H9 (cell line): Measurements from ENCODE around the gene TSPAN32. TPM values are rescaled to one million over a fixed set of nuclear protein-coding genes. Genes with fewer than 3 reads are reported as not detected.

Experiments used
- DNase-seq: peaks from one replicate; pipeline ENCODE4 v3.0.0-alpha.2; 2017
- H2AFZ ChIP-seq: one replicate; pipeline ENCODE4 v1.6.1; 2013; ENCODE audit warnings: mild to moderate bottlenecking, low read length, control low read depth, moderate library complexity
- H2AK5ac ChIP-seq: 2 replicates; pipeline ENCODE4 v1.6.1; 2013; ENCODE audit warnings: low read length, control low read depth, mixed read lengths; ENCODE audit not compliant: insufficient read length
- H2BK120ac ChIP-seq: one replicate; pipeline ENCODE4 v1.6.1; 2013; ENCODE audit warnings: low read depth, mild to moderate bottlenecking, low read length, control low read depth, inconsistent platforms; ENCODE audit not compliant: poor library complexity, severe bottlenecking
- H2BK12ac ChIP-seq: 2 replicates; pipeline ENCODE4 v1.6.1; 2013; ENCODE audit warnings: low read length, control low read depth, mixed read lengths, low read depth; ENCODE audit not compliant: insufficient read length
- H2BK15ac ChIP-seq: 2 replicates; pipeline ENCODE4 v1.6.1; 2013; ENCODE audit warnings: low read depth, low read length, control low read depth
- H2BK20ac ChIP-seq: one replicate; pipeline ENCODE4 v1.6.1; 2013; ENCODE audit warnings: low read depth, mild to moderate bottlenecking, low read length, control low read depth, inconsistent platforms; ENCODE audit not compliant: poor library complexity, severe bottlenecking
- H2BK5ac ChIP-seq: 2 replicates; pipeline ENCODE4 v1.6.1; 2013; ENCODE audit warnings: low read length, control low read depth, mixed read lengths; ENCODE audit not compliant: insufficient read length
- H3K14ac ChIP-seq: 2 replicates; pipeline ENCODE4 v1.6.1; 2013; ENCODE audit warnings: low read length, control low read depth; ENCODE audit not compliant: insufficient read depth
- H3K18ac ChIP-seq: 2 replicates; pipeline ENCODE4 v1.6.1; 2013; ENCODE audit warnings: low read depth, mild to moderate bottlenecking, mixed read lengths, low read length, control low read depth; ENCODE audit not compliant: insufficient read length
- H3K23ac ChIP-seq: 2 replicates; pipeline ENCODE4 v1.6.1; 2013; ENCODE audit warnings: low read length, control low read depth, mixed read lengths, low read depth; ENCODE audit not compliant: insufficient read length
- H3K23me2 ChIP-seq: 2 replicates; pipeline ENCODE4 v1.6.1; 2013; ENCODE audit warnings: low read depth, mild to moderate bottlenecking, mixed read lengths, low read length, control low read depth; ENCODE audit not compliant: insufficient read length, poor library complexity, severe bottlenecking
- H3K27ac ChIP-seq: 2 replicates; pipeline ENCODE4 v1.5.1; 2013; ENCODE audit warnings: low read length, control low read depth, mixed read lengths, low read depth; ENCODE audit not compliant: insufficient read length
- H3K27me3 ChIP-seq: 2 replicates; pipeline ENCODE4 v1.6.1; 2013; ENCODE audit warnings: low read length, control low read depth, inconsistent platforms; ENCODE audit not compliant: insufficient read depth
- H3K4ac ChIP-seq: 2 replicates; pipeline ENCODE4 v1.6.1; 2013; ENCODE audit warnings: low read depth, mild to moderate bottlenecking, control low read depth, inconsistent platforms, low read length, moderate library complexity
- H3K4me1 ChIP-seq: 2 replicates; pipeline ENCODE4 v1.6.1; 2013; ENCODE audit warnings: low read length, control low read depth, inconsistent platforms; ENCODE audit not compliant: insufficient read depth
- H3K4me2 ChIP-seq: 2 replicates; pipeline ENCODE4 v1.6.1; 2013; ENCODE audit warnings: low read length, control low read depth, mixed read lengths; ENCODE audit not compliant: insufficient read length, insufficient read depth
- H3K56ac ChIP-seq: 2 replicates; pipeline ENCODE4 v1.6.1; 2013; ENCODE audit warnings: low read depth, mild to moderate bottlenecking, mixed read lengths, low read length, control low read depth; ENCODE audit not compliant: insufficient read length
- H3K79me1 ChIP-seq: 2 replicates; pipeline ENCODE4 v1.6.1; 2013; ENCODE audit warnings: low read depth, mild to moderate bottlenecking, moderate library complexity, low read length, control low read depth, inconsistent platforms; ENCODE audit not compliant: insufficient read depth, poor library complexity, severe bottlenecking
- H3K79me2 ChIP-seq: 2 replicates; pipeline ENCODE4 v1.6.1; 2013; ENCODE audit warnings: low read length, control low read depth, inconsistent platforms; ENCODE audit not compliant: insufficient read depth
- H3K9ac ChIP-seq: 2 replicates; pipeline ENCODE4 v1.6.1; 2013; ENCODE audit warnings: low read length, control low read depth, mixed read lengths; ENCODE audit not compliant: insufficient read length; ENCODE audit errors: extremely low read depth
- H3K9me3 ChIP-seq: one replicate; pipeline ENCODE4 v1.6.1; 2013; ENCODE audit warnings: low read depth, low read length, inconsistent platforms; ENCODE audit not compliant: control insufficient read depth
- H3T11ph ChIP-seq: one replicate; pipeline ENCODE4 v1.6.1; 2013; ENCODE audit warnings: mild to moderate bottlenecking, low read length, control low read depth, inconsistent platforms
- H4K20me1 ChIP-seq: one replicate; pipeline ENCODE4 v1.6.1; 2013; ENCODE audit not compliant: control insufficient read depth, insufficient read length, insufficient read depth
- H4K5ac ChIP-seq: 2 replicates; pipeline ENCODE4 v1.6.1; 2013; ENCODE audit warnings: low read depth, mild to moderate bottlenecking, mixed read lengths, low read length, control low read depth; ENCODE audit not compliant: insufficient read length
- H4K8ac ChIP-seq: replicated peaks from 2 replicates; pipeline ENCODE4 v1.6.1; 2013; ENCODE audit warnings: low read length, control low read depth, mixed read lengths, low read depth; ENCODE audit not compliant: insufficient read length
- H4K91ac ChIP-seq: 2 replicates; pipeline ENCODE4 v1.6.1; 2013; ENCODE audit warnings: low read depth, mild to moderate bottlenecking, moderate library complexity, mixed read lengths, low read length, control low read depth; ENCODE audit not compliant: insufficient read length
- H3K27ac Mint-ChIP-seq, 3 experiments: 2 replicates in 2 of 3; 3 replicates in 1 of 3; pipeline ENCODE4 v1.8.0; 2020 to 2021; ENCODE audit warnings: mixed read lengths in 3 of 3, mild to moderate bottlenecking in 1 of 3, moderate library complexity in 1 of 3
- H3K27me3 Mint-ChIP-seq: 2 replicates; pipeline ENCODE4 v1.8.0; 2021; ENCODE audit warnings: low read depth, mild to moderate bottlenecking, moderate library complexity, mixed read lengths
- H3K36me3 Mint-ChIP-seq, 3 experiments: 2 replicates in 2 of 3; 3 replicates in 1 of 3; pipeline ENCODE4 v1.8.0; 2020 to 2021; ENCODE audit warnings: low read depth in 3 of 3, mixed read lengths in 3 of 3; ENCODE audit not compliant: insufficient read depth in 1 of 3
- H3K4me1 Mint-ChIP-seq, 2 experiments: 2 replicates each; pipeline ENCODE4 v1.8.0; 2020; ENCODE audit warnings: mixed read lengths in 2 of 2
- H3K4me3 Mint-ChIP-seq, 2 experiments: 2 replicates in 1 of 2; 3 replicates in 1 of 2; pipeline ENCODE4 v1.8.0; 2020 to 2021; ENCODE audit warnings: mild to moderate bottlenecking in 2 of 2, mixed read lengths in 2 of 2, moderate library complexity in 1 of 2
- H3K9me3 Mint-ChIP-seq, 2 experiments: 2 replicates in 1 of 2; 3 replicates in 1 of 2; pipeline ENCODE4 v1.8.0; 2020; ENCODE audit warnings: mild to moderate bottlenecking in 2 of 2, mixed read lengths in 2 of 2, moderate library complexity in 1 of 2
- WGBS: extraction: QIAGEN DNeasy Blood & Tissue Kit; methylation state at CpG from one replicate; pipeline ENCODE4 v1.1.7; 2013; ENCODE audit warnings: missing lambda C conversion rate, low lambda C conversion rate, mixed read lengths; ENCODE audit not compliant: insufficient read length; ENCODE audit errors: extremely low coverage; 5-methylcytosine and 5-hydroxymethylcytosine counted together
- total RNA-seq: library from RNA; stranded (reverse); gene quantifications from 2 replicates; pipeline ENCODE4 v1.2.1, GENCODE V29; 2021
- TF ChIP-seq, protein P1 (sequence below): fragments of 200-600 bp; sonication (generic); conservative IDR thresholded peaks from 3 replicates; pipeline ENCODE4 v1.8.0; 2021; ENCODE audit warnings: antibody characterized with exemption, mild to moderate bottlenecking

TSPAN32 gene
- total RNA-seq, 1 experiment from 2014 or later = not detected

DNA sequence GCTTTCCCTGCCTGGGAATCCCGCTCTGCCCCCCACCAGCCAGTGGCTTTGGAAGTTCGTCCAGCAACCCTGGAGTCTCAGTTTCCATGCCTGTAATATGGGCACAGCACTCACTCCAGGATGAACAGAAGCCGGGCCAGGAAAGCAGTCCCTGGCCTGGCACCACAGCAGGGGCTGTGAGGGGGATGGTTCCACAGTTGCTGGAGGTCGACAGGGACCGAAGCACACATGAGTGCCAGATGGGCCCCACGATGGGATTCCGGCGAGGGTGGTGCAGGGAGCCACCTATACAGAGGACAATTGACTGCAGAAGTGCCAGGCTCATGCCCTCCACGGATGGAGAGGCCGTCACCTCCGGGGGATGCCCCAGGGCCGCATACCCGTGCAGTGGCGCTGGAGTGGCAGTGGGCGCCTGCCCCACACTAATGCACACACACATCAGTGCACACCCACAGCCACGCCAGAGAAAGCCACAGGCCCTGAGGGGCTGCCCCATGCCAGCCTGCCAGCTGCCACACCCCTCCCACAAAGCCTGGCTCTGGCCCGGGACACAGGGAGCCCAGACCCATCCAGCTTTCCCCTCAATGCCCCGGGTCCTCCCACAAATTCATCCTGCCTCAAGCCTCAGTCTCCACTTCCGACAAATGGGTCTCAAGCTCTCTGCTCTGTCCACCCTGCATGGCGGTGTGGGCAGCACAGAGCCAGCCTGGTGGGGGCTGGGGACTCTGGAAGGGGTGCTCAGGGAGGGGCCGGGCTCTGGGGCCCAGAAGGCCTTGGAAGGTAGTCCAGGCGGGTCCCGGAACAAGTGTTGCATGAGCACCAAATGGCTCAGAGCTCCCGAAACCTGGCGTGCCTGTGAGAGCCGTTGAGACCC lies 41.1 kb upstream of the TSPAN32 start:
- Histone ChIP-seq H3K79me1 (no peaks in the 10 kb centered on the region), H2BK120ac (no peak overlapping the region), H3K23me2 (no peaks in the 10 kb centered on the region), H3K18ac (no peak overlapping the region), H3K56ac (no peak overlapping the region), H3K27me3 (peaks cover 1% of the 10 kb centered on the region; the same call in 1 of the 2 replicates), H2BK12ac (no peak overlapping the region), H2BK5ac (no peak overlapping the region), H3K9ac (no peak overlapping the region), H3K14ac (no peak overlapping the region), H3K9me3 (no peaks in the 10 kb centered on the region), H2BK15ac (no peak overlapping the region), H4K5ac (no peak overlapping the region), H3K4me1 (no peaks in the 10 kb centered on the region), H4K91ac (no peak overlapping the region), H3K79me2 (no peaks in the 10 kb centered on the region), H3K4ac (no peak overlapping the region), H2AK5ac (no peak overlapping the region), H3K27ac (no peak overlapping the region), H3K4me2 (no peak overlapping the region), H2AFZ (no peak overlapping the region), H3T11ph (no peak overlapping the region), H4K8ac (no peak overlapping the region), H2BK20ac (no peak overlapping the region), H4K20me1 (peaks cover 2% of the 10 kb centered on the region), H3K23ac (no peak overlapping the region)
- DNase-seq = no peak
- Mint-ChIP-seq H3K4me3 (no peak overlapping the region), H3K9me3 (no peaks in the 10 kb centered on the region), H3K27ac (no peak overlapping the region), H3K4me1 (no peaks in the 10 kb centered on the region), H3K36me3 (no peaks in the 10 kb centered on the region), H3K27me3 (peaks cover 54% of the 10 kb centered on the region)
- no CpG with 5 or more reads among the region's 26 CpGs for WGBS
- TF ChIP-seq, protein P1, sequence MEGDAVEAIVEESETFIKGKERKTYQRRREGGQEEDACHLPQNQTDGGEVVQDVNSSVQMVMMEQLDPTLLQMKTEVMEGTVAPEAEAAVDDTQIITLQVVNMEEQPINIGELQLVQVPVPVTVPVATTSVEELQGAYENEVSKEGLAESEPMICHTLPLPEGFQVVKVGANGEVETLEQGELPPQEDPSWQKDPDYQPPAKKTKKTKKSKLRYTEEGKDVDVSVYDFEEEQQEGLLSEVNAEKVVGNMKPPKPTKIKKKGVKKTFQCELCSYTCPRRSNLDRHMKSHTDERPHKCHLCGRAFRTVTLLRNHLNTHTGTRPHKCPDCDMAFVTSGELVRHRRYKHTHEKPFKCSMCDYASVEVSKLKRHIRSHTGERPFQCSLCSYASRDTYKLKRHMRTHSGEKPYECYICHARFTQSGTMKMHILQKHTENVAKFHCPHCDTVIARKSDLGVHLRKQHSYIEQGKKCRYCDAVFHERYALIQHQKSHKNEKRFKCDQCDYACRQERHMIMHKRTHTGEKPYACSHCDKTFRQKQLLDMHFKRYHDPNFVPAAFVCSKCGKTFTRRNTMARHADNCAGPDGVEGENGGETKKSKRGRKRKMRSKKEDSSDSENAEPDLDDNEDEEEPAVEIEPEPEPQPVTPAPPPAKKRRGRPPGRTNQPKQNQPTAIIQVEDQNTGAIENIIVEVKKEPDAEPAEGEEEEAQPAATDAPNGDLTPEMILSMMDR = no peak
